K562 (cell line): ENCODE data around the gene CPS1. TPM values are rescaled to one million over a fixed set of nuclear protein-coding genes. Genes with fewer than 3 reads are reported as not detected.

ENCODE experiments used
- ATAC-seq: fragments of 200-7000 bp; cut with Tn5 transposase; 3 replicates; pipeline ENCODE4 v1.9.1; 2020; ENCODE audit warnings: moderate library complexity
- BruUV-seq: library from RNA; stranded (reverse); fragments of 400-500 nt; replicated peaks from 2 replicates; lab custom pipeline; 2021; lab: Mats Ljungman, UMichigan
- CTCF ChIA-PET: fragments of 300-600 bp; formaldehyde crosslinking; extraction: SDS; loops from one replicate; lab custom pipeline; 2021; ENCODE audit warnings: low intra/inter-chr PET ratio; lab: Yijun Ruan, JAX
- POLR2A ChIA-PET: fragments of 300-600, 350-650 bp; sonication (Branson Sonifier 250); formaldehyde crosslinking; extraction: SDS; loops from one replicate; lab custom pipeline; 2021; ENCODE audit warnings: antibody characterized with exemption, inconsistent platforms; lab: Yijun Ruan, JAX
- DNase-seq, 4 experiments: peaks; one replicate each; pipeline versions ENCODE4 v3.0.0 to v3.0.0-alpha.2; 2011 to 2018; ENCODE audit warnings: low spot score in 3 of 4, mixed read lengths in 3 of 4; ENCODE audit errors: extremely low read depth in 1 of 4
- FAIRE-seq: peaks from 2 replicates; lab custom pipeline; 2011; peaks lifted over from hg19 to GRCh38; lab: Jason Lieb, UNC
- H2AFZ ChIP-seq: 2 replicates; pipeline ENCODE4 v1.6.0; 2011; ENCODE audit warnings: low read depth, low read length, control low read depth, inconsistent platforms
- H3K27ac ChIP-seq: fragments of 200-600 bp; 3 replicates; pipeline ENCODE4 v1.8.0; 2011; ENCODE audit warnings: low read depth, mild to moderate bottlenecking, control low read depth, inconsistent platforms, low read length, moderate library complexity, mixed read lengths; ENCODE audit errors: extremely low read depth
- H3K27me3 ChIP-seq, 2 experiments: fragments of 300-600 bp in 1 of 2; 2 replicates in 1 of 2; 3 replicates in 1 of 2; pipeline versions ENCODE4 v1.6.0 to v1.8.0; 2011; ENCODE audit warnings: inconsistent platforms in 2 of 2, low read length in 2 of 2, mild to moderate bottlenecking in 1 of 2, mixed read lengths in 1 of 2, moderate library complexity in 1 of 2; ENCODE audit not compliant: control insufficient read depth in 2 of 2, insufficient read depth in 2 of 2
- H3K36me3 ChIP-seq: fragments of 300-600 bp; 3 replicates; pipeline ENCODE4 v1.8.0; 2011; ENCODE audit warnings: mild to moderate bottlenecking, low read length, inconsistent platforms; ENCODE audit not compliant: control insufficient read depth, insufficient read depth
- H3K4me1 ChIP-seq, 2 experiments: fragments of 200-600 bp in 1 of 2; replicated peaks in 1 of 2; 2 replicates in 1 of 2; 3 replicates in 1 of 2; pipeline versions ENCODE4 v1.5.1 to v1.8.0; 2011; ENCODE audit warnings: inconsistent platforms in 2 of 2, low read length in 2 of 2, mild to moderate bottlenecking in 1 of 2, mixed read lengths in 1 of 2, moderate library complexity in 1 of 2; ENCODE audit not compliant: control insufficient read depth in 2 of 2, insufficient read depth in 2 of 2
- H3K4me2 ChIP-seq: 2 replicates; pipeline ENCODE4 v1.6.1; 2011; ENCODE audit warnings: low read length, control low read depth, inconsistent platforms, mixed read lengths; ENCODE audit not compliant: insufficient read depth
- H3K4me3 ChIP-seq: fragments of 200-600 bp; sonication (generic), shearing (Covaris generic); 2 replicates; pipeline ENCODE4 v1.5.1; 2016; ENCODE audit warnings: control low read depth, inconsistent platforms
- H3K79me2 ChIP-seq: fragments of 200-600 bp; 3 replicates; pipeline ENCODE4 v1.8.0; 2011; ENCODE audit warnings: low read length, inconsistent platforms; ENCODE audit not compliant: control insufficient read depth, insufficient read depth
- H3K9ac ChIP-seq, 2 experiments: 2 replicates each; pipeline versions ENCODE4 v1.6.0 to v1.6.1; 2011; ENCODE audit warnings: low read depth in 2 of 2, low read length in 2 of 2, control low read depth in 1 of 2, inconsistent platforms in 1 of 2, mild to moderate bottlenecking in 1 of 2, mixed read lengths in 1 of 2; ENCODE audit not compliant: insufficient read depth in 1 of 2
- H3K9me1 ChIP-seq: one replicate; pipeline ENCODE4 v1.6.0; 2011; ENCODE audit warnings: inconsistent platforms, mild to moderate bottlenecking, low read length, moderate library complexity; ENCODE audit not compliant: control insufficient read depth, insufficient read depth
- H3K9me3 ChIP-seq: replicated peaks from 2 replicates; pipeline ENCODE4 v1.5.1; 2011; ENCODE audit warnings: low read depth, low read length, inconsistent platforms; ENCODE audit not compliant: control insufficient read depth, insufficient read depth
- H4K20me1 ChIP-seq: replicated peaks from 2 replicates; pipeline ENCODE4 v1.6.1; 2011; ENCODE audit warnings: low read length, inconsistent platforms, mixed read lengths; ENCODE audit not compliant: control insufficient read depth, insufficient read depth
- CHD2 ChIP-seq: IDR thresholded peaks from 2 replicates; pipeline ENCODE4 v1.6.1; 2011; ENCODE audit warnings: low read depth, low read length
- DPF2 ChIP-seq: fragments of 450-650 bp; IDR thresholded peaks from 2 replicates; pipeline ENCODE4 v1.6.1; 2016
- GATAD2A ChIP-seq: fragments of 450-650 bp; IDR thresholded peaks from 2 replicates; pipeline ENCODE4 v1.6.1; 2017
- KLF16 ChIP-seq: IDR thresholded peaks from 2 replicates; pipeline ENCODE4 v1.6.1; 2016; ENCODE audit warnings: antibody characterized with exemption
- MECOM ChIP-seq: fragments of 250-450 bp; sonication (Bioruptor Pico); IDR thresholded peaks from 2 replicates; pipeline ENCODE4 v1.8.0; 2022; ENCODE audit warnings: inconsistent platforms
- MTA3 ChIP-seq: fragments of 450-650 bp; formaldehyde crosslinking; IDR thresholded peaks from 2 replicates; pipeline ENCODE4 v1.6.1; 2017; ENCODE audit warnings: mild to moderate bottlenecking, borderline replicate concordance
- NCOA1 ChIP-seq: fragments of 450-650 bp; IDR thresholded peaks from 2 replicates; pipeline ENCODE4 v1.6.1; 2016; ENCODE audit warnings: low read depth
- NRF1 ChIP-seq, 2 experiments: fragments of 450-650 bp; IDR thresholded peaks in 1 of 2; conservative IDR thresholded peaks in 1 of 2; 2 replicates each; pipeline ENCODE4 v1.6.1; 2014; ENCODE audit warnings: mild to moderate bottlenecking in 2 of 2
- PHB ChIP-seq: fragments of 250-450 bp; sonication (Bioruptor Pico); IDR thresholded peaks from 2 replicates; pipeline ENCODE4 v1.5.0; 2021
- PHTF2 ChIP-seq: fragments of 250-450 bp; sonication (Bioruptor Pico); IDR thresholded peaks from 2 replicates; pipeline ENCODE4 v1.5.0; 2021; ENCODE audit warnings: mild to moderate bottlenecking
- POLR2G ChIP-seq: fragments of 200-400 bp; formaldehyde crosslinking; IDR thresholded peaks from 2 replicates; pipeline ENCODE4 v1.6.1; 2017; ENCODE audit warnings: low read depth, mild to moderate bottlenecking, antibody characterized with exemption, low read length, moderate library complexity
- PTBP1 ChIP-seq: fragments of 200-400 bp; formaldehyde crosslinking; IDR thresholded peaks from 2 replicates; pipeline ENCODE4 v1.6.1; 2017; ENCODE audit warnings: low read depth, low read length
- SMARCE1 ChIP-seq: fragments of 450-650 bp; IDR thresholded peaks from 2 replicates; pipeline ENCODE4 v1.7.1; 2016; ENCODE audit warnings: mild to moderate bottlenecking
- SOX6 ChIP-seq: fragments of 450-650 bp; IDR thresholded peaks from 2 replicates; pipeline ENCODE4 v1.6.1; 2014; ENCODE audit warnings: mild to moderate bottlenecking
- THAP7 ChIP-seq: fragments of 250-450 bp; sonication (Bioruptor Pico); IDR thresholded peaks from 2 replicates; pipeline ENCODE4 v1.5.0; 2021
- YBX1 ChIP-seq: fragments of 450-650 bp; IDR thresholded peaks from 2 replicates; pipeline ENCODE4 v1.7.1; 2016; ENCODE audit warnings: mild to moderate bottlenecking
- ZFPM2 ChIP-seq: fragments of 250-450 bp; sonication (Bioruptor Pico); IDR thresholded peaks from 2 replicates; pipeline ENCODE4 v1.5.1; 2022; ENCODE audit warnings: mild to moderate bottlenecking
- ZMIZ1 ChIP-seq, 2 experiments: fragments of 150-350 bp in 1 of 2; IDR thresholded peaks; 2 replicates each; pipeline ENCODE4 v1.6.1; 2012 to 2016; ENCODE audit warnings: low read depth in 2 of 2, low read length in 2 of 2, mild to moderate bottlenecking in 1 of 2, moderate library complexity in 1 of 2
- ZNF644 ChIP-seq: fragments of 200-800 bp; sonication (Bioruptor generic); IDR thresholded peaks from 2 replicates; pipeline ENCODE4 v1.6.1; 2016; ENCODE audit warnings: low read depth, missing genetic modification characterization, missing compliant biosample characterization
- ZNF717 ChIP-seq: fragments of 250-450 bp; sonication (Bioruptor Pico); IDR thresholded peaks from 2 replicates; pipeline ENCODE4 v1.5.0; 2021
- ZZZ3 ChIP-seq: fragments of 450-650 bp; IDR thresholded peaks from 2 replicates; pipeline ENCODE4 v1.6.1; 2016; ENCODE audit warnings: antibody characterized with exemption, mild to moderate bottlenecking, moderate library complexity
- WGBS: fragments of 100-300 bp; shearing (Covaris generic); methylation state at CpG from one replicate; pipeline ENCODE4 v1.1.6; 2016; ENCODE audit warnings: low coverage, mixed read lengths; ENCODE audit not compliant: insufficient coverage; ENCODE audit errors: missing lambda C conversion rate; 5-methylcytosine and 5-hydroxymethylcytosine counted together
- in situ Hi-C: fragments of 300-500 bp; cut with MboI; formaldehyde crosslinking; loops from 4 replicates; pipeline ENCODE4 v1.15.0; 2018; ENCODE audit warnings: inconsistent platforms, mixed read lengths
- intact Hi-C: fragments of 100-400 bp; cut with micrococcal nuclease; formaldehyde crosslinking; loops from 2 replicates; pipeline ENCODE4 v1.14.2; 2022
- polyA plus RNA-seq, 8 experiments: library from polyadenylated mRNA; depleted of rRNA in 4 of 8; stranded (reverse) in 5 of 8; unstranded in 3 of 8; fragments of >200 nt; fragmentation: Nextera tagmentation in 2 of 8; fragmentation: Illumina TruSeq in 1 of 8; extraction: Ambion mirVana in 2 of 8; extraction: Trizol in 1 of 8; gene quantifications; 2 replicates each; pipeline versions ENCODE4 v1.2.1 to v1.2.3, GENCODE V29; 2011 to 2014; ENCODE audit warnings: inconsistent platforms in 1 of 8, missing spikeins in 1 of 8
- total RNA-seq, 7 experiments: library from RNA; depleted of rRNA in 6 of 7; stranded (reverse); fragments of >200 nt in 6 of 7; fragmentation: Illumina TruSeq in 2 of 7; extraction: Trizol in 2 of 7; gene quantifications; 2 replicates each; pipeline versions ENCODE4 v1.2.1 to v1.2.3, GENCODE V29; 2011 to 2021; ENCODE audit warnings: low replicate concordance in 1 of 7

CPS1 gene
- total and polyA plus RNA-seq, 9 of the 15 experiments (the other 6 are each of a cell fraction or from before 2014, with no cell fraction given), result 2.4 to 13.5 (median 6.0) TPM

- no peak for TF ChIP-seq NCOA1
- TF ChIP-seq SOX6, result no peak
- no peak for TF ChIP-seq ZNF644 (tag)
- TF ChIP-seq GATAD2A, result no peak
- TF ChIP-seq MTA3, result no peak
- no peak for TF ChIP-seq KLF16
- no peak for TF ChIP-seq CHD2
- TF ChIP-seq ZZZ3, result no peak
- TF ChIP-seq THAP7 (CRISPR knock-in tag), result no peak
- TF ChIP-seq YBX1, result no peak
Measured at GRCh38 chr2:210660751-210661150, 104.4 kb downstream of the CPS1 start (continued).

GRCh38 chr2:210662560-210662959, 106.2 kb downstream of the CPS1 start:
- no peak overlapping the region for H3K4me3 ChIP-seq
- ChIA-PET POLR2A (no interaction called here), CTCF (no interaction called here)
- H3K36me3 ChIP-seq, result no peaks in the 10 kb centered on the region
- FAIRE-seq, result no peak
- no peaks in the 10 kb centered on the region for H3K9me3 ChIP-seq
- WGBS, result 0% methylated on average over 1 of the region's 1 CpG
- H3K27ac ChIP-seq, result no peak overlapping the region
- no peaks in the 10 kb centered on the region for H3K9me1 ChIP-seq
- in situ Hi-C loops, result no loop called here
- ATAC-seq, result no peak
- no peak overlapping the region for H3K4me2 ChIP-seq
- no peaks in the 10 kb centered on the region for H3K79me2 ChIP-seq
- DNase-seq, result no peak
- no peak overlapping the region for H3K9ac ChIP-seq
- H3K4me1 ChIP-seq, result no peaks in the 10 kb centered on the region
- intact Hi-C loops, result no loop called here
- no peak overlapping the region for H2AFZ ChIP-seq
- H4K20me1 ChIP-seq, result no peaks in the 10 kb centered on the region
- H3K27me3 ChIP-seq, result no peaks in the 10 kb centered on the region
- no TSS peak for BruUV-seq
- no peak for TF ChIP-seq PTBP1
- no peak for TF ChIP-seq SMARCE1
- TF ChIP-seq MECOM (CRISPR knock-in tag), result no peak
- no peak for TF ChIP-seq PHB (CRISPR knock-in tag)
- TF ChIP-seq NRF1 (conservative IDR thresholded peaks at IDR 0.05 in 1 of 2, IDR thresholded peaks at IDR 0.05 in 1 of 2), result no peak
- TF ChIP-seq ZFPM2 (CRISPR knock-in tag), result no peak
- TF ChIP-seq ZNF717, result no peak
- no peak for TF ChIP-seq POLR2G
- no peak for TF ChIP-seq DPF2
- TF ChIP-seq ZMIZ1 (IDR thresholded peaks at IDR 0.05; ENCODE audit: low read depth in 2 of 2, low read length in 2 of 2), result no peak
- no peak for TF ChIP-seq PHTF2 (CRISPR knock-in tag)
